ENCODE data around the gene CLDN1. TPM values are rescaled to one million over a fixed set of nuclear protein-coding genes. Genes with fewer than 3 reads are reported as not detected.

The CLDN1 gene
- total and polyA plus RNA-seq, 2 of the 13 experiments (the other 11 are each of a cell fraction or from before 2014, with no cell fraction given), result 42.7 to 51.6 TPM

DNA sequence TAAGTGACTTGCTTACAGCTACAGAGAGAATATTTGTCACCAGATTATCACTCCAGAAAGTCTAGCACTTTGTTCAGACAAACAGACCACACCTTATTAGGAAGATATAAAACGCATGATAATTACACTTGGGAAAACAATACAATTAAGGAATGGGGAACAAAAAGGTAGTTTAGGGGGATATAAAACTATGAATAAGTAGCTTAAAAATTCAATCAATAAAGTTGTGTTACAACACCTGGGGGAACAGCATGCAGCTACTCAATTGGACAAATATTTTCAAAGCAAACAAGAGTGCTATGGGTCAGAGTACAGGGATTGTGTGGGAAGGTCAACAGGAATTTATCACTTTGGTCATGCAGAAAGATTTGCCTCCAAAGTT is 15.1 kb downstream of the CLDN1 start (continued):
- TF ChIP-seq HNF4G (IDR thresholded peaks at IDR 0.05; ENCODE audit: borderline replicate concordance, low read depth, low read length) (peak; percentile 97), HNF4G (CRISPR knock-in tag; IDR thresholded peaks at IDR 0.05; ENCODE audit: borderline replicate concordance, low read depth) (peak; percentile 62; the same call in 1 of the 2 replicates), MED1 (CRISPR knock-in tag; IDR thresholded peaks at IDR 0.05) (peak; percentile 89), ZNF33A (CRISPR knock-in tag; IDR thresholded peaks at IDR 0.05; ENCODE audit: borderline replicate concordance) (no peak), PCBP1 (IDR thresholded peaks at IDR 0.05; ENCODE audit: borderline replicate concordance, low read depth, low read length) (no peak), ARNT (IDR thresholded peaks at IDR 0.05) (no peak), ZNF232 (CRISPR knock-in tag; IDR thresholded peaks at IDR 0.05; ENCODE audit: borderline replicate concordance) (no peak), KLF15 (CRISPR knock-in tag; IDR thresholded peaks at IDR 0.05; ENCODE audit: borderline replicate concordance) (no peak), CBX1 (IDR thresholded peaks at IDR 0.05; ENCODE audit: low read depth) (no peak), ZFP90 (CRISPR knock-in tag; IDR thresholded peaks at IDR 0.05; ENCODE audit: borderline replicate concordance) (no peak), PLRG1 (conservative IDR thresholded peaks at IDR 0.05) (no peak), DR1 (CRISPR knock-in tag; IDR thresholded peaks at IDR 0.05) (no peak)
- TF ChIP-seq, protein P1, sequence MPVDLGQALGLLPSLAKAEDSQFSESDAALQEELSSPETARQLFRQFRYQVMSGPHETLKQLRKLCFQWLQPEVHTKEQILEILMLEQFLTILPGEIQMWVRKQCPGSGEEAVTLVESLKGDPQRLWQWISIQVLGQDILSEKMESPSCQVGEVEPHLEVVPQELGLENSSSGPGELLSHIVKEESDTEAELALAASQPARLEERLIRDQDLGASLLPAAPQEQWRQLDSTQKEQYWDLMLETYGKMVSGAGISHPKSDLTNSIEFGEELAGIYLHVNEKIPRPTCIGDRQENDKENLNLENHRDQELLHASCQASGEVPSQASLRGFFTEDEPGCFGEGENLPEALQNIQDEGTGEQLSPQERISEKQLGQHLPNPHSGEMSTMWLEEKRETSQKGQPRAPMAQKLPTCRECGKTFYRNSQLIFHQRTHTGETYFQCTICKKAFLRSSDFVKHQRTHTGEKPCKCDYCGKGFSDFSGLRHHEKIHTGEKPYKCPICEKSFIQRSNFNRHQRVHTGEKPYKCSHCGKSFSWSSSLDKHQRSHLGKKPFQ (CRISPR knock-in tag; IDR thresholded peaks at IDR 0.05; ENCODE audit: insufficient replicate concordance), result no peak
- TF ChIP-seq, protein P2, sequence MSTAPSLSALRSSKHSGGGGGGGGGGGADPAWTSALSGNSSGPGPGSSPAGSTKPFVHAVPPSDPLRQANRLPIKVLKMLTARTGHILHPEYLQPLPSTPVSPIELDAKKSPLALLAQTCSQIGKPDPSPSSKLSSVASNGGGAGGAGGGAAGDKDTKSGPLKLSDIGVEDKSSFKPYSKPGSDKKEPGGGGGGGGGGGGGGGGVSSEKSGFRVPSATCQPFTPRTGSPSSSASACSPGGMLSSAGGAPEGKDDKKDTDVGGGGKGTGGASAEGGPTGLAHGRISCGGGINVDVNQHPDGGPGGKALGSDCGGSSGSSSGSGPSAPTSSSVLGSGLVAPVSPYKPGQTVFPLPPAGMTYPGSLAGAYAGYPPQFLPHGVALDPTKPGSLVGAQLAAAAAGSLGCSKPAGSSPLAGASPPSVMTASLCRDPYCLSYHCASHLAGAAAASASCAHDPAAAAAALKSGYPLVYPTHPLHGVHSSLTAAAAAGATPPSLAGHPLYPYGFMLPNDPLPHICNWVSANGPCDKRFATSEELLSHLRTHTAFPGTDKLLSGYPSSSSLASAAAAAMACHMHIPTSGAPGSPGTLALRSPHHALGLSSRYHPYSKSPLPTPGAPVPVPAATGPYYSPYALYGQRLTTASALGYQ (CRISPR knock-in tag; IDR thresholded peaks at IDR 0.05), result peak; percentile 91
- TF ChIP-seq, protein P3, sequence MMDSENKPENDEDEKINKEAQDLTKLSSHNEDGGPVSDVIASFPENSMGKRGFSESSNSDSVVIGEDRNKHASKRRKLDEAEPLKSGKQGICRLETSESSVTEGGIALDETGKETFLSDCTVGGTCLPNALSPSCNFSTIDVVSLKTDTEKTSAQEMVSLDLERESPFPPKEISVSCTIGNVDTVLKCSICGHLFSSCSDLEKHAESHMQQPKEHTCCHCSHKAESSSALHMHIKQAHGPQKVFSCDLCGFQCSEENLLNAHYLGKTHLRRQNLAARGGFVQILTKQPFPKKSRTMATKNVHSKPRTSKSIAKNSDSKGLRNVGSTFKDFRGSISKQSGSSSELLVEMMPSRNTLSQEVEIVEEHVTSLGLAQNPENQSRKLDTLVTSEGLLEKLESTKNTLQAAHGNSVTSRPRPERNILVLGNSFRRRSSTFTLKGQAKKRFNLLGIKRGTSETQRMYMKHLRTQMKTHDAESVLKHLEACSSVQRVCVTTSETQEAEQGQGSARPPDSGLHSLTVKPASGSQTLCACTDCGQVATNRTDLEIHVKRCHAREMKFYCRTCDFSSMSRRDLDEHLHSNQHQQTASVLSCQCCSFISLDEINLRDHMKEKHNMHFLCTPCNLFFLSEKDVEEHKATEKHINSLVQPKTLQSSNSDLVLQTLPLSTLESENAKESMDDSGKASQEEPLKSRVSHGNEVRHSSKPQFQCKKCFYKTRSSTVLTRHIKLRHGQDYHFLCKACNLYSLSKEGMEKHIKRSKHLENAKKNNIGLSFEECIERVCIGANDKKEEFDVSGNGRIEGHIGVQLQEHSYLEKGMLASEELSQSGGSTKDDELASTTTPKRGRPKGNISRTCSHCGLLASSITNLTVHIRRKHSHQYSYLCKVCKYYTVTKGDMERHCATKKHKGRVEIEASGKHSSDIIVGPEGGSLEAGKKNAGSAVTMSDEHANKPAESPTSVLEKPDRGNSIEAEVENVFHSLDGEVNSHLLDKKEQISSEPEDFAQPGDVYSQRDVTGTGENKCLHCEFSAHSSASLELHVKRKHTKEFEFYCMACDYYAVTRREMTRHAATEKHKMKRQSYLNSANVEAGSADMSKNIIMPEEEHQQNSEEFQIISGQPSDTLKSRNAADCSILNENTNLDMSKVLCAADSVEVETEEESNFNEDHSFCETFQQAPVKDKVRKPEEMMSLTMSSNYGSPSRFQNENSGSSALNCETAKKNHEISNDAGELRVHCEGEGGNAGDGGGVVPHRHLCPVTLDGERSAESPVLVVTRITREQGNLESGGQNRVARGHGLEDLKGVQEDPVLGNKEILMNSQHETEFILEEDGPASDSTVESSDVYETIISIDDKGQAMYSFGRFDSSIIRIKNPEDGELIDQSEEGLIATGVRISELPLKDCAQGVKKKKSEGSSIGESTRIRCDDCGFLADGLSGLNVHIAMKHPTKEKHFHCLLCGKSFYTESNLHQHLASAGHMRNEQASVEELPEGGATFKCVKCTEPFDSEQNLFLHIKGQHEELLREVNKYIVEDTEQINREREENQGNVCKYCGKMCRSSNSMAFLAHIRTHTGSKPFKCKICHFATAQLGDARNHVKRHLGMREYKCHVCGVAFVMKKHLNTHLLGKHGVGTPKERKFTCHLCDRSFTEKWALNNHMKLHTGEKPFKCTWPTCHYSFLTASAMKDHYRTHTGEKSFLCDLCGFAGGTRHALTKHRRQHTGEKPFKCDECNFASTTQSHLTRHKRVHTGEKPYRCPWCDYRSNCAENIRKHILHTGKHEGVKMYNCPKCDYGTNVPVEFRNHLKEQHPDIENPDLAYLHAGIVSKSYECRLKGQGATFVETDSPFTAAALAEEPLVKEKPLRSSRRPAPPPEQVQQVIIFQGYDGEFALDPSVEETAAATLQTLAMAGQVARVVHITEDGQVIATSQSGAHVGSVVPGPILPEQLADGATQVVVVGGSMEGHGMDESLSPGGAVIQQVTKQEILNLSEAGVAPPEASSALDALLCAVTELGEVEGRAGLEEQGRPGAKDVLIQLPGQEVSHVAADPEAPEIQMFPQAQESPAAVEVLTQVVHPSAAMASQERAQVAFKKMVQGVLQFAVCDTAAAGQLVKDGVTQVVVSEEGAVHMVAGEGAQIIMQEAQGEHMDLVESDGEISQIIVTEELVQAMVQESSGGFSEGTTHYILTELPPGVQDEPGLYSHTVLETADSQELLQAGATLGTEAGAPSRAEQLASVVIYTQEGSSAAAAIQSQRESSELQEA (CRISPR knock-in tag; IDR thresholded peaks at IDR 0.05; ENCODE audit: not compliant biosample characterization), result no peak
- TF ChIP-seq, protein P4, sequence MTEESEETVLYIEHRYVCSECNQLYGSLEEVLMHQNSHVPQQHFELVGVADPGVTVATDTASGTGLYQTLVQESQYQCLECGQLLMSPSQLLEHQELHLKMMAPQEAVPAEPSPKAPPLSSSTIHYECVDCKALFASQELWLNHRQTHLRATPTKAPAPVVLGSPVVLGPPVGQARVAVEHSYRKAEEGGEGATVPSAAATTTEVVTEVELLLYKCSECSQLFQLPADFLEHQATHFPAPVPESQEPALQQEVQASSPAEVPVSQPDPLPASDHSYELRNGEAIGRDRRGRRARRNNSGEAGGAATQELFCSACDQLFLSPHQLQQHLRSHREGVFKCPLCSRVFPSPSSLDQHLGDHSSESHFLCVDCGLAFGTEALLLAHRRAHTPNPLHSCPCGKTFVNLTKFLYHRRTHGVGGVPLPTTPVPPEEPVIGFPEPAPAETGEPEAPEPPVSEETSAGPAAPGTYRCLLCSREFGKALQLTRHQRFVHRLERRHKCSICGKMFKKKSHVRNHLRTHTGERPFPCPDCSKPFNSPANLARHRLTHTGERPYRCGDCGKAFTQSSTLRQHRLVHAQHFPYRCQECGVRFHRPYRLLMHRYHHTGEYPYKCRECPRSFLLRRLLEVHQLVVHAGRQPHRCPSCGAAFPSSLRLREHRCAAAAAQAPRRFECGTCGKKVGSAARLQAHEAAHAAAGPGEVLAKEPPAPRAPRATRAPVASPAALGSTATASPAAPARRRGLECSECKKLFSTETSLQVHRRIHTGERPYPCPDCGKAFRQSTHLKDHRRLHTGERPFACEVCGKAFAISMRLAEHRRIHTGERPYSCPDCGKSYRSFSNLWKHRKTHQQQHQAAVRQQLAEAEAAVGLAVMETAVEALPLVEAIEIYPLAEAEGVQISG (CRISPR knock-in tag; IDR thresholded peaks at IDR 0.05), result no peak
